Lower lobe of right lung (tissue), 2 donors: ENCODE results near the gene CDK6. TPM values are rescaled to one million over a fixed set of nuclear protein-coding genes. Genes with fewer than 3 reads are reported as not detected.

Experiments
- ATAC-seq, 2 donors: fragments of 200-7000 bp; cut with Tn5 transposase; one replicate each; pipeline ENCODE4 v1.9.1; 2020 to 2022; ENCODE audit warnings: mild to moderate bottlenecking in 2 of 2, moderate library complexity in 2 of 2
- DNase-seq: peaks from one replicate; pipeline ENCODE4 v3.0.0-alpha.2; 2020
- H3K27ac ChIP-seq: fragments of 200-600 bp; one replicate; pipeline ENCODE4 v1.8.0; 2022
- H3K27me3 ChIP-seq: fragments of 200-600 bp; one replicate; pipeline ENCODE4 v1.8.0; 2022; ENCODE audit warnings: low read depth
- H3K36me3 ChIP-seq: fragments of 200-600 bp; one replicate; pipeline ENCODE4 v1.8.0; 2022; ENCODE audit warnings: mild to moderate bottlenecking
- H3K4me1 ChIP-seq: fragments of 200-600 bp; one replicate; pipeline ENCODE4 v1.8.0; 2022
- H3K4me3 ChIP-seq: fragments of 200-600 bp; one replicate; pipeline ENCODE4 v1.8.0; 2022; ENCODE audit warnings: mild to moderate bottlenecking
- H3K9me3 ChIP-seq: fragments of 200-600 bp; one replicate; pipeline ENCODE4 v1.8.0; 2022
- CTCF ChIP-seq: fragments of 200-600 bp; IDR thresholded peaks from one replicate; pipeline ENCODE4 v1.8.0; 2022; ENCODE audit warnings: antibody characterized with exemption, mild to moderate bottlenecking
- intact Hi-C: fragments of 100-400 bp; cut with DNase I; formaldehyde crosslinking; loops from one replicate; pipeline ENCODE4 v1.11.0; 2022
- total RNA-seq: library from RNA; stranded (reverse); fragmentation: NEBNext Ultra II Directional; extraction: Animal tissue kit (Norgen Biotek cat#: 25700); gene quantifications from one replicate; pipeline ENCODE4 v1.2.1, GENCODE V29; 2021
- donor health status: DM: no; HTN: yes; CAD: no; lungs with severe emphysema.

CDK6 gene
- total RNA-seq, 1 donor from 2014 or later: 21.7 TPM

GRCh38 chr7:92626281-92626809 is 210.0 kb downstream of the CDK6 start:
- intact Hi-C loops: no loop called here
- Histone ChIP-seq H3K27ac (no peak overlapping the region), H3K4me1 (peaks cover 6% of the 10 kb centered on the region), H3K36me3 (no peaks in the 10 kb centered on the region), H3K4me3 (no peak overlapping the region), H3K27me3 (no peaks in the 10 kb centered on the region), H3K9me3 (no peaks in the 10 kb centered on the region)
- DNase-seq (no peak), ATAC-seq (no peak)
- no peak for TF ChIP-seq CTCF

GRCh38 chr7:92625617-92626016 is 210.8 kb downstream of the CDK6 start:
- H3K36me3 ChIP-seq: no peaks in the 10 kb centered on the region
- H3K4me1 ChIP-seq: peaks cover 10% of the 10 kb centered on the region
- no peak for DNase-seq
- intact Hi-C loops: no loop called here
- no peak for ATAC-seq
- no peaks in the 10 kb centered on the region for H3K9me3 ChIP-seq
- no peak for TF ChIP-seq CTCF
- no peak overlapping the region for H3K27ac ChIP-seq
- no peak overlapping the region for H3K4me3 ChIP-seq
- H3K27me3 ChIP-seq: no peaks in the 10 kb centered on the region

GRCh38 chr7:92624298-92624996 is 211.9 kb downstream of the CDK6 start:
- no peak for TF ChIP-seq CTCF
- Histone ChIP-seq H3K27me3 (no peaks in the 10 kb centered on the region), H3K27ac (no peak overlapping the region), H3K4me3 (no peak overlapping the region), H3K36me3 (no peaks in the 10 kb centered on the region), H3K4me1 (peaks cover 10% of the 10 kb centered on the region), H3K9me3 (no peaks in the 10 kb centered on the region)
- intact Hi-C loops: no loop called here
- no peak for ATAC-seq
- no peak for DNase-seq

GRCh38 chr7:92623544-92623943 is 212.8 kb downstream of the CDK6 start:
- Histone ChIP-seq H3K9me3 (no peaks in the 10 kb centered on the region), H3K4me3 (no peak overlapping the region), H3K36me3 (no peaks in the 10 kb centered on the region), H3K4me1 (peaks cover 10% of the 10 kb centered on the region), H3K27me3 (no peaks in the 10 kb centered on the region), H3K27ac (no peak overlapping the region)
- no peak for TF ChIP-seq CTCF
- ATAC-seq (no peak), DNase-seq (no peak)
- intact Hi-C loops: no loop called here

- H3K36me3 ChIP-seq: peaks cover 3% of the 10 kb centered on the region
- peaks cover 10% of the 10 kb centered on the region for H3K4me1 ChIP-seq
- H3K9me3 ChIP-seq: no peaks in the 10 kb centered on the region
- H3K27ac ChIP-seq: no peak overlapping the region
- H3K4me3 ChIP-seq: no peak overlapping the region
- no peak for TF ChIP-seq CTCF
- intact Hi-C loops: no loop called here
- DNase-seq: no peak
- no peaks in the 10 kb centered on the region for H3K27me3 ChIP-seq
- no peak for ATAC-seq
Observed at GRCh38 chr7:92622685-92623084, 213.7 kb downstream of the CDK6 start.
